HTR-8/SVneo (cell line): Measurements from ENCODE around the gene ECT2.
"Not testable (repeated sequence)": the region's sequence is repeated elsewhere in the genome, so short reads cannot be mapped to it uniquely, and the experiment has no call there.

Experiments
- DNase-seq: peaks from one replicate; pipeline ENCODE4 v3.0.0; 2011; ENCODE audit warnings: low spot score, mixed read lengths; ENCODE audit not compliant: insufficient read length
- FAIRE-seq: peaks from 2 replicates; lab custom pipeline; 2011; peaks lifted over from hg19 to GRCh38; lab: Jason Lieb, UNC

ECT2 gene

DNA sequence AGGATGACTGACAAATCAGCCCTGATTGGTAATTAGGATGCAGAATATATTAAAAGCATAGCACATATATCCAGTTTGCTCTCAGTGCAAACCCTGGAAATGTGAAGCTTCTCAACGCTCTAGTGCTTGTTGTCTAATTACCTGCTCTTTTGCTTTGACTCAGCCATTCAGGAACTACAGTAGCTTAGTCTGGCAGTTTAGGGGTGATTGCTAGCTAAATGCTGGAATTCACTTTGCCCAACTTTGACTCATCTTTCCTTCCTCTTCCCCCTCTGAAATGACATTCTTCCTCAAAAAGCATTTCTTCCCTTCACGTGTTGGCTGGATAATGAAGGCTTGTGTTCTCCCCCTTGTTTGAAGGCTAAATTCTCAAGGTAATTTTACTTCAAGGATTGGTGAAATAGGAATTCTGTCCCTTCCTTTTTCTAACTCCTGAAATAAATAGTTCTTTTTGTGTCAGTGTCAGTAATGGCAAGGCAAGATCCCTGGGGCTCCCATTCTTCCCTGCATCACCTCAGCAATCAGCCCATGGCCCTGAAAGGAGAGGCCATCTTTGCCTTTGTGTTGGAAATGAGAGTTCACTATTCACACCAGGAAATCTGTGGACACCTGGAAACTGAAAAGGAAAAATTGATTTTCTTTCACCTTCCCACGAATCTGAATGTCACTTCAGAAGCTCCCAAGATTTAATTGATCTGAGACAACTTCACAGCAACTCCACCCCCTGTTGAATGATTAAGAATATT is 103.6 kb downstream of the ECT2 start:
- FAIRE-seq, result no peak
- DNase-seq, result no peak

DNA sequence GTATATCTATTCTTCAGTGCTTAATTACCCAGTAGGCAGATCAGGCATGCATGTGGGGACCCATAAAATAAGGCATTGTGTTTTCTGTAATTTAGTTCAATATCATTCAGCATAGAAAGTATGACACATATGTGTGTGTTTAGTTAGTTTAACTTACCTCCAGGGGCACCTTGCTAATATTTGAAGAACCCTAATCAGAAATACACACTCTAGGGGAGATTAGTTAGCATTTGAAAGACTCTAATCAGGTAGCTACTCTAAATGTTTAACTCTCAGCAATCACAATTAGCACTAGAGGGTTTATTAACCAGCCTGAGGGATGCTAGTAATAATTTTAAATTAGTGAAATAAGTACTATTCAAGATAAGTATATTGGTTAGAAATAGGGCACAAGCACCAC is 104.5 kb downstream of the ECT2 start:
- DNase-seq, result no peak
- no peak for FAIRE-seq

DNA sequence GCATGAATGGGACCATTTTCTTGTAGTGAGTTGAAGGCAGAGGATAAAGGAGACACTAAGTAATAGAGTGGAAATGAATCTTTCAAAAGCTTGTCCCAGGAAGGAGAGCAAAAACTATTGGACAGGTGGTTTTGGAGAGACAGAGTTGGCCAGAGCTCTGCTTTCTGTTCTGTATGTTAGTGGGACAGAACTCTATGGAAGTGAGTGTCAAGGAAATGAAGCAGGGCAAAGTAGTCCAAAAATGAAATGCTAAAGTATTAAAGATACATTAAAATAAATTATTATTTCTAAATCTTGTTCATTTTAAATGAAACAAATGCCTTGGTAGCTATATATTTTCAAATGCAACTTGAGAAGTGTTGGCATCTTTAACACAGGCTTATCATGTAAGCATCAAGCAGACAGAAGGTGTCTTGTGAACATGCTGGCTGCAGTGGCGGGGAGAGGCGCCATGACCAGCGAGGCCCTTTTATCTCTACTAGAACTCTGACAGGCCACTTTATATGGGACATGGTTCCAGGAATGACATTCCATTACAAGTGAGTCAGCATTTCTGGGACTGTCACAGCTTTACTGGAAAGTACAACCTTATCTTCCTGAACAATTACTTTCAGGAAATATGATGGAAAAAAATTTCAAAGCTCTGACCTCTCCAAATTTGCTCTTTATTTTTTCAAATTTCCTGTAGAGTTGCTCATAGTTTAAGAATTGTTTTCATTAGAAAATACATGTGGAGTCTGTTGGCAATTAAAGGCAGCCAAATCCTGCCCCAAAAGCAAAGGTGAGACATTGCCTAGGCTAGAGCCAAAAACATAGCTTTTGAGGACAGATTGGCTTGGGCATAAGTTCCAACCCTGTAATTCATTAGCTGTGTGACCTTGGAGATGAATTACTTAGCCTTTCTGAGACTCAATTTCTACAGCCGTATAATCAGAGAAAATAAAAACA is 106.5 kb downstream of the ECT2 start:
- DNase-seq (peak; percentile 17), FAIRE-seq (no peak)

DNA sequence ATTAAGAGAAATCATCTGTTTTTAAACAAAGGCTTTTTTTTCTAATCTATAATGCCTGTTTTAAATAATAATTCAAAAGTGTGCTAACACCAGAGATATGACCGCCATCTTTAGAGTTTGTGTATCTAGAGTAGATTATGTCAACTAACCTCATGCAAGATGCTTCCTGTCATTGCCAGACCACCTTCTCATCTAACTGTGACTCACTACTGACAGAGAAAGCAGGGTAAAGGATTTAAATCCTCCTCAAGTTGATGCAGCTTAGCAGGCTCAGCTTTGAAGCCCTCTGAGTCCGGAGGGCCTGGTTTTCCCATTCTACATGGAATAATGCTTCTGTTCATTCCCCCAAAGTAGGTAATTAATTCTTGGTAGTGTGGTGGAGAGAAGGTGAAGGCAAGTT is 108.5 kb downstream of the ECT2 start:
- DNase-seq (no peak), FAIRE-seq (no peak)

DNA sequence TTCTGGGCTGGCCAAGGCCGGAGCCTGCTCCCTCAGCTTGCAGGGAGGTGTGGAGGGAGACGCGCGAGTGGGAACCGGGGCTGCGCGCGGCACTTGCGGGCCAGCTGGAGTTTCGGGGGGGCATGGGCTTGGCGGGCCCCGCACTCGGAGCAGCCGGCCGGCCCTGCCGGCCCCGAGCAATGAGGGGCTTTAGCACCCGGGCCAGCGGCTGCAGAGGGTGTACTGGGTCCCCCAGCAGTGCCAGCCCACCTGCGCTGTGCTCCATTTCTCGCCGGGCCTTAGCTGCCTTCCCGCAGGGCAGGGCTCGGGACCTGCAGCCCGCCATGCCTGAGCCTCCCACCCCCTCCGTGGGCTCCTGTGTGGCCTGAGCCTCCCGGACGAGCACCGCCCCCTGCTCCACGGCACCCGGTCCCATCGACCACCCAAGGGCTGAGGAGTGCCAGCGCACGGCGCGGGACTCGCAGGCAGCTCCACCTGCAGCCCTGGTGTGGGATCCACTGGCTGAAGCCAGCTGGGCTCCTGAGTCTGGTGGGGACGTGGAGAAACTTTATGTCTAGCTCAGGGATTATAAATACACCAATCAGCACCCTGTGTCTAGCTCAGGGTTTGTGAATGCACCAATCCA is 116.3 kb downstream of the ECT2 start:
- not testable (repeated sequence) for DNase-seq, FAIRE-seq

DNA sequence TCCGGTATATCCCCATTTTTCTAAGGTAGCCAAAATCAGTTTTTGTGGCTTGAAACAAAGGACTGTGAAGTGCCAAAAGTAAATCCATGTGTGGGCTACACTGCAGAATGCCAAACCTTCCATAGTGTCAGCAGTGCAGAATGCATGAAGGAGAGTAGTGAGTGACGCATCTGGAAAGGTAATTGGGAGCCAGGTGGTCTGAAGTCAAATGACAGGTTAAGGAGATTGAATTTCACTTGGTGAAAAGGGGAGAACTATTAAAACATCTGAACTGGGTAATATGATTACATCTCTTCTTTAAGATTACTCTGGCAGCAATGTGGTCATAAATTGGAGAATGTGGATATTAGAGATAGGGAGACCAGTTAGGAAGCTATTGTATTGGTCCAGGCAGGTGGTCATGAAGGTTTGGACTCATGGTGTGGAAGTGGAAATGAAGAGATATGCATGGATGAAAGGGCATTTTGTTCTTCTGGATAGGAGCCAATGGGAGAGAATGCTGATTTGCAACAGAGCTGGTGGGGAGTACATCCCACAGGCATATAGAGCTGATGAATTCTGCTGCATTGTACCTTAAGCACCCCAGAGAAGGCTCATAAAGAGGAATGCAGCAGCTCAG is 118.2 kb downstream of the ECT2 start:
- FAIRE-seq (no peak), DNase-seq (no peak)

DNA sequence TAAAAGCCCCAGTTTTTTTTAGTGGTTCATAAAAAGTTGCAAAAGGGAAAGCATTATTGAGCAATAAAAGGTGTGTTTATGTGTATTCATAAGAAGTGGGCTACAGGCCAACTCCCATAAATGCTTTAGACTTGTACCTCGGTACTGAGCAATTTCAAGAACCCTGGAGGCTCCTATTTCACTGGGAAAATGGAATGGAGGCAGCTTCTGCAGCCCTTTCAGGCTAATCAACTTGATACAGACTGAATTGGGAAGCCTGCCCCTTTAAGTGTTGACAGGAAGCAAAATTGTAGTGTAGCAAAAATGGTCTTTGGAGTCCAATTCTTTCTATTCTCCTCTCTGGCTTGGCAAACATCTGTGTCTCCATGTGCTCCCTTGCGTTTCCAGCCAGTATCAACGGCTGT is 118.8 kb downstream of the ECT2 start:
- DNase-seq (no peak), FAIRE-seq (no peak)

DNA sequence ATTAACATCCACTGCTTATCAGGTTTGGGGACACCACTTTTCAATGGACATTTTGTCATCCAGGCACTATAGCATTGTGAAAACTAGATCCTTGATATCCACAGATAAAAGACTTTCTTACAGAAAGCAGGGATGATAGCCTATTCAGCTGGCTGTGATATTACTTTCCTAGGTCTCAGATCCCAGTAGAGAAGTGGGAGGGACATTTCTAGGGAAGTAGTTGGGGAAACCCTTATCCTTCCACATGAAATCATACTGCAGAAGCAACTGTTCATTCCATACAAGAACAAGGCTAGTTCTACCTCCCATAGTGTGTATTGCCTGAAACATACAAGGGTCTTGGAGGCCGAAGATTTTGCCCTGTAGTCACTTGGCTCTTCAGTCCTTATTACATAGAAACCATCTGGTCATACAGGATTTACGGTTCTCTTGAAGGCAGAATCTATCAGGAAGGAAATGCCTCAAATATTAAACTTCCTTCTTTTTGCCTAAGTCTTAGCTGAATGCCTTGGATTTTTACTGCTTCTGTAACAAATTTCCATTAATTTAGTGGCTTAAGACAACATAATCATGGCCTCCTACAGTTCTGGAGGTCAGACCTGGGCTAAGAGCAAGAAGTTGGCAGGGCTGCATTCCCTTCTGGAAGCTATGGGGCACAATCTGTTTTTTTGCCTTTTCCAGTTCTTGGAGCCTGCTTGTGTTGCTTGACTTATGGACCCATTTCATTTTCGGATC is 119.4 kb downstream of the ECT2 start:
- DNase-seq (no peak), FAIRE-seq (no peak)
